NCI-H748 treated with DMSO at 0.1 percent for 48 hours (cell line): ENCODE measurements around the gene LAMC1.

Source experiments
- DNase-seq: peaks from one replicate; lab custom pipeline; 2025; lab: John Stamatoyannopoulos, UW

Gene LAMC1

DNA sequence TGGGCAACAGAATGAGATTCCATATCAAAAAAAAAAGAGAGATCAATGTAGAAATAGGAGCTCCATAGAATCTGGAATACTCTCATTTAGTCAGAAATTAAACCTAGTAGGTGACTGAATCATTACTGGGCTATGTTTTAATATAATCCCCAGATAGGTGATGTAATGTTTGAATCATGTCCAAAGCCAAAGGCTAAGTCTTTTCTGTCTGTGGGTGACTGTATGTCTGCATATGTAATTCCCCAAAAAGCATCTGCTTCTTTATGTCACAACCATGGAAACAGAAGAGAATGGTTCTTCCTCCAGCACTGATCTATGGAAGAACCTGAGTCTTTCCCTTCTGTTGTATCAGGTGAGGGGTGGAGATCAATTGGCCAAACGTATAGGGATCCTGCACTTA is 168.6 kb downstream of the LAMC1 start:
- DNase-seq = no peak

DNA sequence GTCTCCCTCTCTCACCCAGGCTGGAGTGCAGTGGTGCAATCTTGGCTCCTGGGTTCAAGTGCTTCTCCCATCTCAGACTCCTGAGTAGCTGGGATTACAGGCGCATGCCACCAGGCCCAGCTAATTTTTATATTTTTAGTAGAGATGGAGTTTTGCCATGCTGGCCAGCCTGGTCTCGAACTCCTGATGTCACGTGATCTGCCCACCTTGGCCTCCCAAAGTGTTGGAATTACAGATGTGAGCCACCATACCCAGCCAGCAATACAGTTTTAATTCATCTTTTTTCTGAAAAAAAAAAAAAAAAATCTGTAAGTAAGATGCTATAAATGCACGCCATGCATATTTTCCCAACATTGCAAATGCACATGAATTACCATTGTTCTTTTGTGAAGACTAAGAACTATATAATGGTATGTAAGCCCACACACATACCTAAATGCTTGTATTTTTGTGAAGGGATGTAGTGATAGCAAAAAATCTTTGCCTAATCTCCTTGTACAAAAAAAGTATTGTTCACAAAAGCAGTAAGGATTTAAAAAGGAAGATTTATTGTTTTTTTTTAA is 170.8 kb downstream of the LAMC1 start:
- DNase-seq = no peak

DNA sequence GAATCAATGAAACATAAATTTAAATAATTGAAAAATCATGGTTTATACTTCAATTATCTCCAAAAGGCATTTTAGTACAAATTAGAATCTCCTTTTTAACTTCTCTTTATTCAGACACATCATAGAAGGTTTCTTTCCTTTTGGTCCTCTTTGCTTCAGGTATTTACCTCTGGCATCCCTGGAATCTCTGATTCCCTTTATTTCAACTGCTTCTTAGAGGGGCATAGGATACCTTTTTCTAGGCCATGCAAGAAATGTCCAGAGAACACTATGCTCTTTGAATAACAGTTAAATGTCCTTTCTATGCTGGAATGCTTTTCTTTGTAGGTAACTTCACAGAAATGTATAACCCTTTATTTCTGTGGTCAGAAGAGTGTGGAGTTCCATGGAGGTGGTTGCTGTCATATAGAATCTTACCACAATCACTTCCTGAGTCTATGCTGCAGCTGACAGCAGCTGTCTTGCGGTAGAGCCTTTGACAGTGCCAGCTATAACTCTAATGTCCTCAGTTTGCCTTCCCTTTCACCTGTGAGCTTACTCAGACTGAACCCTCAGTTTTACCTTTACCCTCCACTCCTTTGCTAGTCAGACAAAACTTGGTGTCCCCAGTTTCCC is 171.4 kb downstream of the LAMC1 start:
- no peak for DNase-seq

DNA sequence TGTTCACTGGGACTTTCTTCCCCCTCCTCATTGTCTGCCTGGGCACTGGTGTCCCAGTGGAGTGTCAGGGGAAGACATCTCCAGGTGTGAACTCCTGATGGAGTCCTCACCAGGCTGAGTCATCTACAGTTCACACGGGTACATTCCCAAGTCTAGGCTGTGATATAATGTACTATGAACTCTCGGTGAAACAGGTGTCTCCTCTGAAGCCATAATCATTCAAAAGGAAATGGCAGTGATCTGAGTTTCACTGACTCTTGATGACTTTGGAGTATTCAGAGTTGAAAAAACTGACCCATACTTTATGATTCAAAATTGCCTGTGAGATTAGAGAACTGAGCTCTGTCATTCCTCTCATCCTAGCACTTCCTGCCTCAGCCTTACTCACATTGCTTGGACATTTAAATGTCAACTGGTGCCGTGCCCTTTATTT is 171.9 kb downstream of the LAMC1 start:
- no peak for DNase-seq
